ENCODE results near the gene TECR. TPM values are rescaled to one million over a fixed set of nuclear protein-coding genes. Genes with fewer than 3 reads are reported as not detected.
"Not testable (repeated sequence)": the region's sequence is repeated elsewhere in the genome, so short reads cannot be mapped to it uniquely, and the experiment has no call there.

TECR gene
- total and polyA plus RNA-seq, 2 of the 4 experiments (the other 2 are of a cell fraction), result 46.2 to 81.2 TPM

DNA sequence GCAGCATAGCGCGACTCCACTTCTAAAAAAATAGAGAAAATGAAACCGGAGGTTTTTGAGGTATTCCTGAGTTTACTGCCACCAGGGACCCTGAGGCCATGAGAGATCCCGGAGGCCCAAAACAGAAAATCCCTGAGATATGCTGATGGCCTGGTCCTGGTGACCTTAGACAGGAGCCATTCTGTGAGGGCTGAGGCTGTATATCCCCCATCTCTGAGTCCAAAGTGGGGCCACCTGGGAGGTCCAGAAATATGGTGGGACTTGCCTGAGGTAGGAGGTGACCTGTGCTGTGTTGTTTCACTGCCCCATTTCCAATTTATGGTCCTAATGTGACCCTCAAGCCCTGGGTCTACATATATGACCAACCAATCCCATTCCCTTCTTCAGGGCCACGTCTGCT lies 55.0 kb downstream of the TECR start:
- H2AK9ac ChIP-seq (replicated peaks; ENCODE audit: low read depth, low read length, poor library complexity); H2AFZ ChIP-seq (replicated peaks; ENCODE audit: low read length, poor library complexity); DNase-seq; H3K4me1 ChIP-seq (ENCODE audit: control insufficient read depth, insufficient read depth, low read length); H2BK5ac ChIP-seq (ENCODE audit: low read depth, low read length, poor library complexity, severe bottlenecking); H3K4me2 ChIP-seq (ENCODE audit: low read depth, low read length); H2BK20ac ChIP-seq (ENCODE audit: low read depth, low read length); BruUV-seq (replicated peaks); H2BK120ac ChIP-seq (ENCODE audit: low read depth, low read length); H3K9ac ChIP-seq (ENCODE audit: low read depth, low read length); H4K5ac ChIP-seq (ENCODE audit: low read depth, low read length); H3K14ac ChIP-seq (replicated peaks; ENCODE audit: low read depth, low read length); H2AK5ac ChIP-seq (ENCODE audit: low read depth, low read length); intact Hi-C loops (cut with micrococcal nuclease); ATAC-seq (ENCODE audit: low read depth); H3K9me3 ChIP-seq (ENCODE audit: control insufficient read depth, insufficient read depth, low read length); H3K56ac ChIP-seq (ENCODE audit: extremely low read depth, insufficient read depth, low read length); H3K27ac ChIP-seq (ENCODE audit: insufficient read depth, low read length); H4K20me1 ChIP-seq (ENCODE audit: insufficient read depth, low read length); H3K18ac ChIP-seq (ENCODE audit: low read depth, low read length); H3K36me3 ChIP-seq (ENCODE audit: control insufficient read depth, insufficient read depth, low read length); H3K9me1 ChIP-seq (ENCODE audit: insufficient read depth, low read length); H4K91ac ChIP-seq (ENCODE audit: insufficient read depth, low read depth, low read length); H3K79me1 ChIP-seq (ENCODE audit: low read depth in 1 of 2, low read length in 2 of 2); CTCF ChIA-PET; H4K8ac ChIP-seq (ENCODE audit: low read depth in 2 of 2, low read length in 2 of 2); H3K27me3 ChIP-seq (ENCODE audit: control insufficient read depth, insufficient read depth, low read length); dilution Hi-C loops (cut with HindIII; ENCODE audit: low sequenced_read_pairs, unreplicated experiment); H2BK15ac ChIP-seq (ENCODE audit: low read depth, low read length); H3K4ac ChIP-seq (ENCODE audit: low read depth, low read length); POLR2A ChIA-PET (ENCODE audit: unreplicated experiment); H3K23ac ChIP-seq (ENCODE audit: low read depth, low read length); H3K4me3 ChIP-seq (ENCODE audit: insufficient read depth, low read depth, low read length): not testable (repeated sequence)
- in situ Hi-C loops (cut with MboI; ENCODE audit: low sequenced_read_pairs), result loop anchor here (25.0 kb wide), 1 partner anchor 303 kb away; the partner anchor contains the start of gene OR7A17
- no CpG with 5 or more reads among the region's 5 CpGs for WGBS, 2 experiments (ENCODE audit: extremely low coverage in 2 of 2, insufficient read length in 1 of 2)

DNA sequence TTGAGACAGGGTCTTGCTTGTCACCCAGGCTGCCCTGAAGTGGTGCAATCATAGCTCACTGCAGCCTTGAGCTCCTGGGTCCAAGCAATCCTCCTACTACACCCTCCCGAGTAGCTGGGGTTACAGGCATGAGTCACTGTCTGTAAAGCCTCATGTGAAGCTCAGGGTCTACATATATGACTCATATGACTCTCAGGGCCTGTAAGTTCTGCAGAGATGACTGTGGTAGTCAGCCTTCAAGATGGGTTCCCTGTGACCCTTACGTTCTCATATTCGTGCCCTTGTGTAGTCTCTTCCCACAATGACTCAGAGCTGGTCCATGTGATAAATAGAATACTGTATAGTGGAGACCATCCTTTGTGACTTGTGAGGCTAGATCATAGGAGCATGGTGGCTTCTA lies 55.8 kb downstream of the TECR start:
- H3K27me3 ChIP-seq (ENCODE audit: control insufficient read depth, insufficient read depth, low read length); H2BK120ac ChIP-seq (ENCODE audit: low read depth, low read length); dilution Hi-C loops (cut with HindIII; ENCODE audit: low sequenced_read_pairs, unreplicated experiment); H2BK15ac ChIP-seq (ENCODE audit: low read depth, low read length); H2BK20ac ChIP-seq (ENCODE audit: low read depth, low read length); intact Hi-C loops (cut with micrococcal nuclease); BruUV-seq (replicated peaks); H2BK5ac ChIP-seq (ENCODE audit: low read depth, low read length, poor library complexity, severe bottlenecking); H2AFZ ChIP-seq (replicated peaks; ENCODE audit: low read length, poor library complexity); H3K79me1 ChIP-seq (ENCODE audit: low read depth in 1 of 2, low read length in 2 of 2); H4K91ac ChIP-seq (ENCODE audit: insufficient read depth, low read depth, low read length); H3K14ac ChIP-seq (replicated peaks; ENCODE audit: low read depth, low read length); H4K8ac ChIP-seq (ENCODE audit: low read depth in 2 of 2, low read length in 2 of 2); H3K56ac ChIP-seq (ENCODE audit: extremely low read depth, insufficient read depth, low read length); H3K9ac ChIP-seq (ENCODE audit: low read depth, low read length); H3K23ac ChIP-seq (ENCODE audit: low read depth, low read length); H3K4me3 ChIP-seq (ENCODE audit: insufficient read depth, low read depth, low read length); H4K20me1 ChIP-seq (ENCODE audit: insufficient read depth, low read length); H3K4me1 ChIP-seq (ENCODE audit: control insufficient read depth, insufficient read depth, low read length); POLR2A ChIA-PET (ENCODE audit: unreplicated experiment); H3K27ac ChIP-seq (ENCODE audit: insufficient read depth, low read length); H3K36me3 ChIP-seq (ENCODE audit: control insufficient read depth, insufficient read depth, low read length); H3K9me1 ChIP-seq (ENCODE audit: insufficient read depth, low read length); H4K5ac ChIP-seq (ENCODE audit: low read depth, low read length); H2AK5ac ChIP-seq (ENCODE audit: low read depth, low read length); H3K4me2 ChIP-seq (ENCODE audit: low read depth, low read length); H3K18ac ChIP-seq (ENCODE audit: low read depth, low read length); H2AK9ac ChIP-seq (replicated peaks; ENCODE audit: low read depth, low read length, poor library complexity); H3K4ac ChIP-seq (ENCODE audit: low read depth, low read length); H3K9me3 ChIP-seq (ENCODE audit: control insufficient read depth, insufficient read depth, low read length): not testable (repeated sequence)
- DNase-seq (peak; percentile 80), ATAC-seq (ENCODE audit: low read depth) (peak; percentile 83)
- in situ Hi-C loops (cut with MboI; ENCODE audit: low sequenced_read_pairs), result loop anchor here (25.0 kb wide), 1 partner anchor 302 kb away; the partner anchor contains the start of gene OR7A17
- CTCF ChIA-PET, result interaction anchor here (0.6 kb wide), 1 partner anchor 12 kb away, joined by 5 read pairs; no protein-coding TSS in a partner anchor
- 0% methylated on average over 1 of the region's 3 CpGs; no CpG with 5 or more reads in 1 of the 2 experiments for WGBS, 2 experiments (ENCODE audit: extremely low coverage in 2 of 2, insufficient read length in 1 of 2)

Data from IMR-90 (cell line).